PFSK-1 (cell line): ENCODE data around the gene CACYBP.

ENCODE experiments used
- FOXP2 ChIP-seq: optimal IDR thresholded peaks from 2 replicates; pipeline ENCODE3; 2011; ENCODE audit warnings: borderline replicate concordance, control low read depth, inconsistent platforms; ENCODE audit not compliant: insufficient read depth; ENCODE audit errors: extremely low read length, extremely low read depth
- POLR2AphosphoS5 ChIP-seq: IDR thresholded peaks from 2 replicates; pipeline ENCODE4 v1.6.1; 2012; ENCODE audit warnings: low read depth, mild to moderate bottlenecking, control low read depth, low read length, moderate library complexity
- SIN3A ChIP-seq: IDR thresholded peaks from 2 replicates; pipeline ENCODE4 v1.6.1; 2012; ENCODE audit warnings: mild to moderate bottlenecking, low read length, moderate library complexity, borderline replicate concordance; ENCODE audit not compliant: insufficient read depth
- TF ChIP-seq, protein P1 (sequence below), 2 experiments: IDR thresholded peaks; 2 replicates each; pipeline versions ENCODE4 v1.6.1 to v1.8.0; 2011 to 2012; ENCODE audit warnings: low read depth in 2 of 2, low read length in 2 of 2, control low read depth in 1 of 2, inconsistent platforms in 1 of 2, mild to moderate bottlenecking in 1 of 2, moderate library complexity in 1 of 2; ENCODE audit not compliant: insufficient read depth in 1 of 2

DNA sequence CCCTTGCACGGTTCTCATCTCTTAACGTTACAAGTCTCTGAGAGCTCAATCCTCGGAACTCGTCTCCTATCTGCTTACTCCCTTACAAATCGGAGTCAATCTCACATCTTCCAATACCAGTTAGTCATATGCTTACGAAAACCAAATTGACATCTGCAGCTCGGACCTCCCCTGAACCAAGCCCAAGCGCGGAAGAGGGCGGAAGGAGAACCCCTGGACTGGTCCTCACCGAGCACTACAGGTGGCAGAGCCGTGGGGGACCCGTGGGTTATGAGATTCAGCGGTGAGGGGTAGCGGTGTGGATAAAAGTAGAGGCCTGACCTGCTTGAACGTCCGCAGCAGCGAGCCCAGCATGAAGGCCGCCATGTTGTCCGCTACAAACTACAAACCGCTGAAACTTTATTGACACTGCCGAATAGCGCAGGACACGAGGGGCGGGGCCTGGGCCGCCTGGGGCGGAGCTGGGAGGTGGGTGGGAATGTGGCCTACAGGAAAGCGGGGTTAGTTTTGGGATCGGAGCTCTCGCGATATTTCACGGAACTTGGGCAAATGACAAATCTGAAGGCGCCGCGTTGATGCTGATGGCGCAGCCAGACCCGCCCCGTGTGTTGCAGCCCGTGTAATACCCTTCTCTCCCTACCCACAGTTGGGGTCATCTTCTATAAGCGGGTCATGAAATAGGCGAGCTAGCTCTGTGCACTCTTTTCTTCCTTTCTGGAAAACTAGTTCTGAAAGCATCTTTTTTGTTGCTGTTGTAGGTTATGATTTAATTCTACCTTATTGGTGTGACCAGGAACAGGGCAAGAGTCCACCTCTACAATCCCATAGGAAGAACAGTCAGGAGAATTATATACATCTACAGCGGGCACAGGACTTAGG is 23.5 kb downstream of the CACYBP start, which contains the start of gene MRPS14:
- TF ChIP-seq, protein P1, sequence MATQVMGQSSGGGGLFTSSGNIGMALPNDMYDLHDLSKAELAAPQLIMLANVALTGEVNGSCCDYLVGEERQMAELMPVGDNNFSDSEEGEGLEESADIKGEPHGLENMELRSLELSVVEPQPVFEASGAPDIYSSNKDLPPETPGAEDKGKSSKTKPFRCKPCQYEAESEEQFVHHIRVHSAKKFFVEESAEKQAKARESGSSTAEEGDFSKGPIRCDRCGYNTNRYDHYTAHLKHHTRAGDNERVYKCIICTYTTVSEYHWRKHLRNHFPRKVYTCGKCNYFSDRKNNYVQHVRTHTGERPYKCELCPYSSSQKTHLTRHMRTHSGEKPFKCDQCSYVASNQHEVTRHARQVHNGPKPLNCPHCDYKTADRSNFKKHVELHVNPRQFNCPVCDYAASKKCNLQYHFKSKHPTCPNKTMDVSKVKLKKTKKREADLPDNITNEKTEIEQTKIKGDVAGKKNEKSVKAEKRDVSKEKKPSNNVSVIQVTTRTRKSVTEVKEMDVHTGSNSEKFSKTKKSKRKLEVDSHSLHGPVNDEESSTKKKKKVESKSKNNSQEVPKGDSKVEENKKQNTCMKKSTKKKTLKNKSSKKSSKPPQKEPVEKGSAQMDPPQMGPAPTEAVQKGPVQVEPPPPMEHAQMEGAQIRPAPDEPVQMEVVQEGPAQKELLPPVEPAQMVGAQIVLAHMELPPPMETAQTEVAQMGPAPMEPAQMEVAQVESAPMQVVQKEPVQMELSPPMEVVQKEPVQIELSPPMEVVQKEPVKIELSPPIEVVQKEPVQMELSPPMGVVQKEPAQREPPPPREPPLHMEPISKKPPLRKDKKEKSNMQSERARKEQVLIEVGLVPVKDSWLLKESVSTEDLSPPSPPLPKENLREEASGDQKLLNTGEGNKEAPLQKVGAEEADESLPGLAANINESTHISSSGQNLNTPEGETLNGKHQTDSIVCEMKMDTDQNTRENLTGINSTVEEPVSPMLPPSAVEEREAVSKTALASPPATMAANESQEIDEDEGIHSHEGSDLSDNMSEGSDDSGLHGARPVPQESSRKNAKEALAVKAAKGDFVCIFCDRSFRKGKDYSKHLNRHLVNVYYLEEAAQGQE (IDR thresholded peaks at IDR 0.05; ENCODE audit: insufficient read depth in 1 of 2, low read depth in 2 of 2, low read length in 2 of 2): peak in 1 of 2 experiments; percentile 21; a peak in 1 of 4 replicates
- peak; percentile 96 for TF ChIP-seq POLR2AphosphoS5
- peak; percentile 54 for TF ChIP-seq FOXP2
- TF ChIP-seq SIN3A: no peak
